Measurements from ENCODE around the gene RXRA. TPM values are rescaled to one million over a fixed set of nuclear protein-coding genes. Genes with fewer than 3 reads are reported as not detected.

The RXRA gene
- total RNA-seq, 6 experiments from 2014 or later: 105 to 165 (median 131) TPM

DNA sequence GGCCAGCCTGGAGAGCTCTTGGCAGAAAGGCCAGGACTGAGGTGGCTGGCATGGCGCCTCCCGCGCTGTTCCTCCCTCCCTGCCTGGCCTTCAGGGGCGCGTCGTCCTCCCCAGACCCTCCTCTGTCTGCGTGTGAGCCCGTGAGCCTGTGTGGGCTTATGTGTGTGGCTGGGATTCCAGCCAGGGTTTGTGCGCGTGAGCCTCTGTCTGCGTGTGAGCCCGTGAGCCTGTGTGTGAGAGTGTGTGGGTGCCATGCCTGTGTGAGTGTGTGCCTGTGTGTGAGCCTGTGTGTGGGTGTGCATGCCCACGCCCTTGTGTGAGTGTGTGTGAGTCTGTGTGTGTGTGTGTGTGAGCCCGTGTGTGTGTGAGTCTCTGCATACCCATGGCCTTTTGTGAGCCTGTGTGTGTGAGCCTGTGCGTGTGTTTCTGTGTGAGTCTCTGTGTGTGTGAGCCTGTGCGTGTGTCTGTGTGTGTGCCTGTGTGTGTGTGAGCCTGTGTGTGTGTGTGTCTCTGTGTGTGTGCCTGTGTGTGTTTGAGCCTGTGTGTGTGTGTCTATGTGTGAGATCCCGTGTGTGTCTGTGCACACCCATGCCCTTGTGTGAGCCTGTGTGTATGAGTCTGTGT lies 13.0 kb downstream of the RXRA start:
- H3K27ac ChIP-seq: peak overlapping the region; percentile 50 to 97 (median 70)
- intact Hi-C loops (cut with DNase I): loop anchor here in 1 of 2 donors (5.0 to 10.0 kb wide), 2 partner anchors 38 to 164 kb away; no protein-coding TSS in a partner anchor
- WGBS (ENCODE audit: insufficient coverage, low coverage, low lambda C conversion rate, missing lambda C conversion rate): no CpG with 5 or more reads among the region's 17 CpGs
- no peak for ATAC-seq
- no peaks in the 10 kb centered on the region for H3K36me3 ChIP-seq
- peak in 1 of 3 donors; percentile 73 for DNase-seq
- peaks cover 0 to 97% (median 63%) of the 10 kb centered on the region in 4 donors for H3K4me1 ChIP-seq
- peak overlapping the region in 2 of 3 donors; percentile 21 to 26 for H3K4me3 ChIP-seq
- TF ChIP-seq POLR2A (IDR thresholded peaks at IDR 0.05): no peak
- TF ChIP-seq, protein P1, sequence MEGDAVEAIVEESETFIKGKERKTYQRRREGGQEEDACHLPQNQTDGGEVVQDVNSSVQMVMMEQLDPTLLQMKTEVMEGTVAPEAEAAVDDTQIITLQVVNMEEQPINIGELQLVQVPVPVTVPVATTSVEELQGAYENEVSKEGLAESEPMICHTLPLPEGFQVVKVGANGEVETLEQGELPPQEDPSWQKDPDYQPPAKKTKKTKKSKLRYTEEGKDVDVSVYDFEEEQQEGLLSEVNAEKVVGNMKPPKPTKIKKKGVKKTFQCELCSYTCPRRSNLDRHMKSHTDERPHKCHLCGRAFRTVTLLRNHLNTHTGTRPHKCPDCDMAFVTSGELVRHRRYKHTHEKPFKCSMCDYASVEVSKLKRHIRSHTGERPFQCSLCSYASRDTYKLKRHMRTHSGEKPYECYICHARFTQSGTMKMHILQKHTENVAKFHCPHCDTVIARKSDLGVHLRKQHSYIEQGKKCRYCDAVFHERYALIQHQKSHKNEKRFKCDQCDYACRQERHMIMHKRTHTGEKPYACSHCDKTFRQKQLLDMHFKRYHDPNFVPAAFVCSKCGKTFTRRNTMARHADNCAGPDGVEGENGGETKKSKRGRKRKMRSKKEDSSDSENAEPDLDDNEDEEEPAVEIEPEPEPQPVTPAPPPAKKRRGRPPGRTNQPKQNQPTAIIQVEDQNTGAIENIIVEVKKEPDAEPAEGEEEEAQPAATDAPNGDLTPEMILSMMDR (IDR thresholded peaks at IDR 0.05): no peak
- no peaks in the 10 kb centered on the region for H3K27me3 ChIP-seq
- no peaks in the 10 kb centered on the region for H3K9me3 ChIP-seq

DNA sequence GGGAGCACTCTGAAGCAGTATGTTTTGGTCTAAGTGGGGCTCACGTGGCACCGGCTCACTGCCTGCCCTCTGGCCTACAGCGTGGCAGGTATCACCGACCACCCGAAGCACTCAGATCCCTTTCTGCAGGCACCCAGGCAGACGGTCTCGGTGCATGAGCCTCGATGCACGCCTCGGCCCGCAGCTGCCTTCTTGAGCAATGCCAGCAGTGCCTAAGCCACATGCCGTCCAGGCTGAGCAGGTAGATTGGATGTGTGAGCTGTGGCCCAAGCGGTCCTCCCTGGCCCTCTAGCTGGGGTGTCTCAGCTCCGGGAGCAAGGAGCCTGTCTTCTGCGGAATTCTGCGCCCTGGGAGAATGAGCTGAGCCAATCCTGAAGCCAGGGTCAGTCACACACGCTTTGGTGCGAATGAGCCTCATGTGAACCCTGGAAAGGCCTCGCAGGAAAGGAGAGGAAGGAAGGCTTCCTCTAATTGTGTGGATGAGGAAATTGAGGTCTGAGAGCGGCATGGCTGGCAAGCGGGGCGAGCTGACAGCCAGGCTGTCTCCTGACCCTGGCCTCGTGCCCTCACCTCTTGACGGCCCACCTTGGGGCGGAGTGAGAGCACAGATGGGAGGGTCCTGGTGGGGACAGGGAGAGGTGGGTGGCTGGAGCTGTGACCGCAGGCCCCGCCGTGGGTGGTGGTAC lies 14.4 kb downstream of the RXRA start:
- H3K4me1 ChIP-seq: peaks cover 0 to 97% (median 65%) of the 10 kb centered on the region in 4 donors
- no peaks in the 10 kb centered on the region for H3K27me3 ChIP-seq
- no peak for TF ChIP-seq POLR2A (IDR thresholded peaks at IDR 0.05)
- TF ChIP-seq, protein P1 (IDR thresholded peaks at IDR 0.05): no peak
- no peaks in the 10 kb centered on the region for H3K36me3 ChIP-seq
- peak in 1 of 3 donors; percentile 62 for DNase-seq
- 30% methylated on average over 10 of the region's 28 CpGs for WGBS (ENCODE audit: insufficient coverage, low coverage, low lambda C conversion rate, missing lambda C conversion rate)
- H3K4me3 ChIP-seq: no peak overlapping the region
- intact Hi-C loops (cut with DNase I): loop anchor here in 1 of 2 donors (10.0 kb wide), 1 partner anchor 94 kb away; no protein-coding TSS in a partner anchor
- peak; percentile 4 to 12 (median 11) for ATAC-seq
- no peaks in the 10 kb centered on the region for H3K9me3 ChIP-seq
- H3K27ac ChIP-seq: peak overlapping the region; percentile 12 to 72 (median 65)

DNA sequence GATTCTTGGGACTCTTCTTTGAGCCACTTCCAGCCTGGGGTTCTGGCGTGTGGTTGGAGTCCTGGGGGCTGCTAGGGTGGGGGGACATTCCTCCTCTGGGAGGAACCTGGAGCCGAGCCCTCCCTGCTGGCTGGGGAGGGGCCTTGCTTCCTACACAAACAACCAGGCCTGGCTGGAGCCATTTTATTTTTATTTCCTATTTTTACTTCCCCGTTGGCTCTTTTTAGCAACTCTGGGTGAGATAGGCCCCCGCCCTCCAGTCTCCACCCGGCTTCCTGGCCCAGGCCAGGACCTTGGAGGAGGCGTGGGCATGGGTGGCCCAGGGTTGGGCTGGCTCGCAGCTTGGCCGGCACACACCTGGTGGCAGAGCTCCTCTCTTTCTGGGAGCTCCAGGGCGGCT lies 15.1 kb downstream of the RXRA start:
- Histone ChIP-seq H3K9me3 (no peaks in the 10 kb centered on the region), H3K27me3 (no peaks in the 10 kb centered on the region), H3K4me3 (no peak overlapping the region), H3K4me1 (peaks cover 0 to 99% (median 65%) of the 10 kb centered on the region in 4 donors), H3K36me3 (no peaks in the 10 kb centered on the region), H3K27ac (peak overlapping the region; percentile 12 to 72 (median 65))
- WGBS (ENCODE audit: insufficient coverage, low coverage, low lambda C conversion rate, missing lambda C conversion rate): 29% methylated on average over 5 of the region's 9 CpGs
- peak; percentile 5 to 23 (median 18) for ATAC-seq
- TF ChIP-seq, protein P1 (IDR thresholded peaks at IDR 0.05): no peak
- TF ChIP-seq POLR2A (IDR thresholded peaks at IDR 0.05): no peak
- DNase-seq: peak in 2 of 3 donors; percentile 74 to 82
- intact Hi-C loops (cut with DNase I): loop anchor here in 1 of 2 donors (10.0 kb wide), 1 partner anchor 93 kb away; no protein-coding TSS in a partner anchor

DNA sequence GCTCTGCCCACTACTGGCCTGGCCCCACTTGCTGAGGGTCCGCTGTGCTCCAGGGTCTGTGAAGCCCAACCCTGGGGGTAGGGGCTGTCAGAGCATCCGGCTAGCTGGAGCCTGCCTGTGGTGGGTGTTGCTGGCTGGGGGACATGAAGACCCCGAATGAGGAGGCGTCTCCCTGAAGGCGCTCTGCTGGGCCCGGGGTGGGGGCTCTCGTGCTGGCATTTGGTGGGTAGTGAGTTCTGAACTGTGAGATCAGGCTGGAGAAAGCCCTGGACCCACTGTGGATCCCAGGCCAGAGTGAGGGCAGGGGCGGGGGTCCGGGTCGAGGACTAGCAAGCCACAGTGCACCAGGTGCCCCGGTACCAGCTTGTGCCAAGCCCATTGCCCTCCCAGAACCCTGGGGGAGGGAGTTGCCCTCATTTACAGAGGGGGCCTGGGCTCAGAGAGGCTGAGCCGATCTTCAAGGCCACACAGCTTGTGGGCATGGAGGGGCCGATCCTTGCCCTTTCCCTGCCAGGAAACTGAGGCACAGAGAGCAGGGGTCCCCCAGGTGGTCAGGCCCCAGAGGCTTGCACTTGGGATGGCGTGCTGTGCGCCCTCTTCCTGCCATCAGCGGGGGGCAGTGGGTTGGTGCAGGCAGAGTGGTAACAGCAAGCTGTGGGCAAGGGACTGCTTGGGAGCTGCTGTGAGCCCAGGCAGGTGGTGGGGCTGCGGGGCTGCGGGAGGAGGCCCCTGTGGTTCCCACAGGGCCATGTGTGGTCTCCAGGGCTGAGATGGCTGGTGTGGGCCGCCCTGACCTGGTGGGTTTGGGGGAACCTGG lies 15.9 kb downstream of the RXRA start:
- DNase-seq (no peak), ATAC-seq (no peak)
- H3K4me3 ChIP-seq: no peak overlapping the region
- intact Hi-C loops (cut with DNase I): loop anchor here in 1 of 2 donors (10.0 kb wide), 1 partner anchor 93 kb away; no protein-coding TSS in a partner anchor
- TF ChIP-seq POLR2A (IDR thresholded peaks at IDR 0.05): no peak
- TF ChIP-seq, protein P1 (IDR thresholded peaks at IDR 0.05): no peak
- 80% methylated on average over 8 of the region's 19 CpGs for WGBS (ENCODE audit: insufficient coverage, low coverage, low lambda C conversion rate, missing lambda C conversion rate)
- no peaks in the 10 kb centered on the region for H3K27me3 ChIP-seq
- H3K4me1 ChIP-seq: peaks cover 0 to 98% (median 64%) of the 10 kb centered on the region in 4 donors
- H3K9me3 ChIP-seq: no peaks in the 10 kb centered on the region
- no peaks in the 10 kb centered on the region for H3K36me3 ChIP-seq
- peak overlapping the region; percentile 15 to 72 (median 65) for H3K27ac ChIP-seq
